Measurements from ENCODE around the gene MYBBP1A.

The MYBBP1A gene

DNA sequence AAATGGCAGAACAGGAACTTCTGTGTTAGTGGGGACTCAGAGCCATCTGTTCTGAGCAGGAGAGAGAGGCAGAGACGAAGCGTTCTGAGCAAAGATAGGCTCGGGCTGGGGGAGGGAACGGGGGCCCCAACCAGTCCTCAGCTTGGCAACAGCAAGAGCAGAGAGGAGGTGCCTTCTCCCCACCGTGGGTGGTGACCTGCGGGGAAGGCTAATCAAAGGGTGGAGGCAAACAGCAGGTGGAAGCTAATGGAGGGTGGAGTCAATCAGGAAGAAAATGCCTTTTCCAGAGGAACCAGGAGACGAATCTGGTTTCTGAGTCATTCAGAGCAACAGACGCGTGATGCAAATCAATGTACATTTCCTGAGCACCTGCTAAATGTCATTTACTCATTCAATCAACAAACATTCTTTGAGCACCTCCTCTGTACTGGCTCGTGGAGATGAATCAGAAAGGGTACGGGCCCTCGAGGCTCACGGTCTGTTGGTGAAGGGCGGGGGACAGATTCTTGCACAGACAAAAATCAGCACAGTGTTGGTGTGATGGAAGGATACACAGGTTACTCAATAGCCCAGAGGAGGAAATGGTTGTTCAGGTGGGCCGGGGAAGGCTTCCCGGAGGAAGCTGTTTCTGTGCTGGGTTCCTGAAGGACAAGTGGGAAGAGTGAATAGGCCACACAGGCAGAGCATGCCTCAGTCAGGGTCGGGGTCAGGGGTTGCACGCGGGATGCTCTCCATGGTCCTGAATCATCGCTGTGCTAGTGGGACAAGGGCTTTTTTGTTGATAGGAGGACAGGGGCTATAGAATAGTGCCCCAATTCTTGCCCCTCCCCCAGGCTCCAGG, 62.2 kb downstream of the MYBBP1A start:
- no peak overlapping the region for H3K27ac ChIP-seq
- no peaks in the 10 kb centered on the region for H3K79me2 ChIP-seq (ENCODE audit: insufficient read depth, low read depth)
- TF ChIP-seq, protein P1, sequence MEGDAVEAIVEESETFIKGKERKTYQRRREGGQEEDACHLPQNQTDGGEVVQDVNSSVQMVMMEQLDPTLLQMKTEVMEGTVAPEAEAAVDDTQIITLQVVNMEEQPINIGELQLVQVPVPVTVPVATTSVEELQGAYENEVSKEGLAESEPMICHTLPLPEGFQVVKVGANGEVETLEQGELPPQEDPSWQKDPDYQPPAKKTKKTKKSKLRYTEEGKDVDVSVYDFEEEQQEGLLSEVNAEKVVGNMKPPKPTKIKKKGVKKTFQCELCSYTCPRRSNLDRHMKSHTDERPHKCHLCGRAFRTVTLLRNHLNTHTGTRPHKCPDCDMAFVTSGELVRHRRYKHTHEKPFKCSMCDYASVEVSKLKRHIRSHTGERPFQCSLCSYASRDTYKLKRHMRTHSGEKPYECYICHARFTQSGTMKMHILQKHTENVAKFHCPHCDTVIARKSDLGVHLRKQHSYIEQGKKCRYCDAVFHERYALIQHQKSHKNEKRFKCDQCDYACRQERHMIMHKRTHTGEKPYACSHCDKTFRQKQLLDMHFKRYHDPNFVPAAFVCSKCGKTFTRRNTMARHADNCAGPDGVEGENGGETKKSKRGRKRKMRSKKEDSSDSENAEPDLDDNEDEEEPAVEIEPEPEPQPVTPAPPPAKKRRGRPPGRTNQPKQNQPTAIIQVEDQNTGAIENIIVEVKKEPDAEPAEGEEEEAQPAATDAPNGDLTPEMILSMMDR (conservative IDR thresholded peaks at IDR 0.05; ENCODE audit: low read depth, low read length), result no peak
- H3K9ac ChIP-seq, result no peak overlapping the region
- H3K4me1 ChIP-seq (ENCODE audit: low read depth, poor library complexity, severe bottlenecking), result no peaks in the 10 kb centered on the region
- no peak overlapping the region for H2AFZ ChIP-seq (ENCODE audit: low read depth)
- no peak overlapping the region for H3K4me2 ChIP-seq
- H3K36me3 ChIP-seq (ENCODE audit: insufficient read depth), result no peaks in the 10 kb centered on the region
- H4K20me1 ChIP-seq (ENCODE audit: insufficient read depth), result no peaks in the 10 kb centered on the region
- no peak overlapping the region for H3K4me3 ChIP-seq (IDR thresholded peaks at IDR 0.05; ENCODE audit: insufficient read depth, low read depth, low read length)
- peaks cover 38% of the 10 kb centered on the region; the same call in 1 of the 2 replicates for H3K27me3 ChIP-seq (ENCODE audit: insufficient read depth, low read depth)

DNA sequence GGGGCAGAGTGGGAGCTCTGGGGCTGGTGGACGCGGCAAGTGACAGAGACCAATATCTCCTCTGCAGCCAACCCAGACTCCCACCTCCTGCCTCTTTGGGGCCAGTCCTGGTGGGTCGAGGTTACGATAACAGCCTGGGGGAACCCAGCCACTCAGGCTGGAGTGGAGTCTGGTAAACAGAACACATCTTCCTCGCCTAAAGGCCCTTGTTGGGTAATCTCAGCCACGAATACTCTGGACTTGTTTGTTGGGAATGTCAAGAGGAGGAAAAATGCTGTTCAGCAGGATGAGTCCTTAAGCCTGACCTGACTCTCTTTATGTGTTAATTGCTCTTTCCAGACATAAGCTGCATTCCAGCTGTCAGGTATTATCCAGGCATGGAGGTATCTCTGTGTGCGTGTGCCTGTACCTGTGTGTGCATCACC, 64.5 kb downstream of the MYBBP1A start:
- no peak overlapping the region for H2AFZ ChIP-seq (ENCODE audit: low read depth)
- no peaks in the 10 kb centered on the region for H3K4me1 ChIP-seq (ENCODE audit: low read depth, poor library complexity, severe bottlenecking)
- H3K9ac ChIP-seq, result no peak overlapping the region
- TF ChIP-seq, protein P1 (conservative IDR thresholded peaks at IDR 0.05; ENCODE audit: low read depth, low read length), result no peak
- no peaks in the 10 kb centered on the region for H3K36me3 ChIP-seq (ENCODE audit: insufficient read depth)
- no peak overlapping the region for H3K4me3 ChIP-seq (IDR thresholded peaks at IDR 0.05; ENCODE audit: insufficient read depth, low read depth, low read length)
- H4K20me1 ChIP-seq (ENCODE audit: insufficient read depth), result no peaks in the 10 kb centered on the region
- H3K27ac ChIP-seq, result no peak overlapping the region
- H3K27me3 ChIP-seq (ENCODE audit: insufficient read depth, low read depth), result peaks cover 34% of the 10 kb centered on the region; the same call in 1 of the 2 replicates
- no peaks in the 10 kb centered on the region for H3K79me2 ChIP-seq (ENCODE audit: insufficient read depth, low read depth)
- H3K4me2 ChIP-seq, result no peak overlapping the region

DNA sequence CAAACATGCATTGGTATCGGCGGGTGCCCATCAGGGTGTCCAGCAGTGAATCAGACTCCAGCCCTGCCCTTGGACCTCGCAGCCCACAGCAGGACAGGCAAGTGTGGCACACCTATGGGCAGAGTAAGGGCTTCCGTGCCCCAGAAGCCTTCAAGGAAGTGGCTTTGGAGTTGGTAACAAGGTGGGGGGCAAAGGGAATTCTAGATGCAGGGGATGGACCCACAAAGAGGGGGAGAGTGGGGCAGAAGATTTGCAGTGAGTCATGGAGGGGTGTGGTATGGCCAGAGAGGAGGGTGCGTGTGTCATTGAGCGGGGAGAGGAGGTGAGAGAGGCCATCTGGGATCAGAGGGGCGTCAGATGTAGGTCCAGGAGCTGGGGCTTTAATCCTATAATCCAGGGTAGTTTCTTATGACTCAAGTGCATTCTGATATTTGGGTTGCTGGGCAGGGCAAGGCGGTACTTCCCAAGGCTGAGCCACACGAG, 65.0 kb downstream of the MYBBP1A start:
- Histone ChIP-seq H3K4me2 (no peak overlapping the region), H3K36me3 (ENCODE audit: insufficient read depth) (no peaks in the 10 kb centered on the region), H3K9ac (no peak overlapping the region)

DNA sequence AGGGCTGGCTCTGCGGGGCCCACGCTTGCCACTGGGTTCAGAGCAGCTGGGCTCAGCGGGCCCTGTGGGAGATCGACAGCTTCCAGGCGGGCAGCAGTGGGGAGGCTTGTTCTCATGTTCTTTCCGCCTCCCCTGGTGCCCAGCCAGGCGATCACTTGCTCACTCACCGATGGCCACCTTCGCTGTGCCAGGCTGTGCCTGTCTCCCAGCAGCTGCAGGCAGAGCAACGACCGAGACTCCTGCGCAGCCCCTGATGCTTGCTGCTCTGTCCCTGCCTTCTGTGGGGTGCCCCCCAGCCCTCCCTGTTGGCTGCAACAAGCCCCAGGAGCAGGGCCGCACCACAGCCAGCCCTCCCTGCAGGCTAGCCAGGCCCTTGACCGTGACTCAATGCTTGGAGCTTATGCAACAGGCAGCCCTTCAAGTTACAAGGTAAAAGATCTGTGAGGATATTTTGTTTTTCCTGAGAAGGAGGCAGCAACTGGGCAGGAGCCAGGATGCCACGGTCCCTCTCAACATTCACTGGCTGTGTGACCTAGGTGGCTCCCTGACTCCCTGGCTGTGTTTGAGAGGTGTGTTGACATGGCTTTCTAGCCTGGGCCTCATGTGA, 66.1 kb downstream of the MYBBP1A start:
- no peaks in the 10 kb centered on the region for H3K4me1 ChIP-seq (ENCODE audit: low read depth, poor library complexity, severe bottlenecking)
- H4K20me1 ChIP-seq (ENCODE audit: insufficient read depth), result no peaks in the 10 kb centered on the region
- no peaks in the 10 kb centered on the region for H3K36me3 ChIP-seq (ENCODE audit: insufficient read depth)
- TF ChIP-seq, protein P1 (conservative IDR thresholded peaks at IDR 0.05; ENCODE audit: low read depth, low read length), result no peak
- peaks cover 34% of the 10 kb centered on the region; the same call in 1 of the 2 replicates for H3K27me3 ChIP-seq (ENCODE audit: insufficient read depth, low read depth)
- no peak overlapping the region for H3K4me3 ChIP-seq (IDR thresholded peaks at IDR 0.05; ENCODE audit: insufficient read depth, low read depth, low read length)
- no peak overlapping the region for H3K4me2 ChIP-seq
- no peak overlapping the region for H3K27ac ChIP-seq
- no peak overlapping the region for H3K9ac ChIP-seq
- H2AFZ ChIP-seq (ENCODE audit: low read depth), result no peak overlapping the region
- H3K79me2 ChIP-seq (ENCODE audit: insufficient read depth, low read depth), result no peaks in the 10 kb centered on the region

More for the DNA sequence above, 65.0 kb downstream of the MYBBP1A start:
- TF ChIP-seq, protein P1 (conservative IDR thresholded peaks at IDR 0.05; ENCODE audit: low read depth, low read length), result no peak
- peaks cover 33% of the 10 kb centered on the region; the same call in 1 of the 2 replicates for H3K27me3 ChIP-seq (ENCODE audit: insufficient read depth, low read depth)
- H3K27ac ChIP-seq, result no peak overlapping the region
- no peaks in the 10 kb centered on the region for H3K4me1 ChIP-seq (ENCODE audit: low read depth, poor library complexity, severe bottlenecking)
- no peak overlapping the region for H2AFZ ChIP-seq (ENCODE audit: low read depth)
- no peaks in the 10 kb centered on the region for H4K20me1 ChIP-seq (ENCODE audit: insufficient read depth)
- no peak overlapping the region for H3K4me3 ChIP-seq (IDR thresholded peaks at IDR 0.05; ENCODE audit: insufficient read depth, low read depth, low read length)
- H3K79me2 ChIP-seq (ENCODE audit: insufficient read depth, low read depth), result no peaks in the 10 kb centered on the region

All from KMS-11 (cell line).